Lower lobe of right lung (tissue), 2 donors: ENCODE measurements around the gene HBG2. TPM values are rescaled to one million over a fixed set of nuclear protein-coding genes. Genes with fewer than 3 reads are reported as not detected.

ENCODE experiments used
- ATAC-seq, 2 donors: fragments of 200-7000 bp; cut with Tn5 transposase; one replicate each; pipeline ENCODE4 v1.9.1; 2020 to 2022; ENCODE audit warnings: mild to moderate bottlenecking in 2 of 2, moderate library complexity in 2 of 2
- DNase-seq: peaks from one replicate; pipeline ENCODE4 v3.0.0-alpha.2; 2020
- H3K27ac ChIP-seq: fragments of 200-600 bp; one replicate; pipeline ENCODE4 v1.8.0; 2022
- H3K27me3 ChIP-seq: fragments of 200-600 bp; one replicate; pipeline ENCODE4 v1.8.0; 2022; ENCODE audit warnings: low read depth
- H3K36me3 ChIP-seq: fragments of 200-600 bp; one replicate; pipeline ENCODE4 v1.8.0; 2022; ENCODE audit warnings: mild to moderate bottlenecking
- H3K4me1 ChIP-seq: fragments of 200-600 bp; one replicate; pipeline ENCODE4 v1.8.0; 2022
- H3K4me3 ChIP-seq: fragments of 200-600 bp; one replicate; pipeline ENCODE4 v1.8.0; 2022; ENCODE audit warnings: mild to moderate bottlenecking
- H3K9me3 ChIP-seq: fragments of 200-600 bp; one replicate; pipeline ENCODE4 v1.8.0; 2022
- intact Hi-C: fragments of 100-400 bp; cut with DNase I; formaldehyde crosslinking; loops from one replicate; pipeline ENCODE4 v1.11.0; 2022
- total RNA-seq: library from RNA; stranded (reverse); fragmentation: NEBNext Ultra II Directional; extraction: Animal tissue kit (Norgen Biotek cat#: 25700); gene quantifications from one replicate; pipeline ENCODE4 v1.2.1, GENCODE V29; 2021
- TF ChIP-seq, protein P1 (sequence below): fragments of 200-600 bp; IDR thresholded peaks from one replicate; pipeline ENCODE4 v1.8.0; 2022; ENCODE audit warnings: antibody characterized with exemption, mild to moderate bottlenecking
- donor health status: DM: no; HTN: yes; CAD: no; lungs with severe emphysema.

The HBG2 gene
- total RNA-seq, 1 donor from 2014 or later: 0.89 TPM

DNA sequence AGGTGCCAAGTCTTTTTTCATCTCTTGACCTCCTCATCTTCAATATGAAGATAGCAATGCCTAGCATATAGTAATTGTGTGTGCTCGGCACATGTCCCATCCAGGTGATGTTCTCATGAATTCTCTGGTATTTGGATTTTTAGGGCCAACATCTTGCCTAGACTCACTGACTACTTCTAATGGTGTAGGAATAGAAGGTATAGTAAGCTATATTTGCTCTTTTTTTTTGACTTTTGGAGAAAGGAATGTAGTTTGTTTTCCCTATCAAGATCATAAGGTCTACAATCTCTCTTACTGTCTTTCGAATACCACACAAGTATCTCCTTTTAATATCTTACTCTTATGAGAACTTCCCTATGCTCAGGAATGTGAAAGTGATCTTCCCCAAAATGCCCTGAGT lies 23.5 kb downstream of the HBG2 start:
- no peak overlapping the region for H3K4me3 ChIP-seq
- H3K9me3 ChIP-seq: no peaks in the 10 kb centered on the region
- no peaks in the 10 kb centered on the region for H3K27me3 ChIP-seq
- TF ChIP-seq, protein P1, sequence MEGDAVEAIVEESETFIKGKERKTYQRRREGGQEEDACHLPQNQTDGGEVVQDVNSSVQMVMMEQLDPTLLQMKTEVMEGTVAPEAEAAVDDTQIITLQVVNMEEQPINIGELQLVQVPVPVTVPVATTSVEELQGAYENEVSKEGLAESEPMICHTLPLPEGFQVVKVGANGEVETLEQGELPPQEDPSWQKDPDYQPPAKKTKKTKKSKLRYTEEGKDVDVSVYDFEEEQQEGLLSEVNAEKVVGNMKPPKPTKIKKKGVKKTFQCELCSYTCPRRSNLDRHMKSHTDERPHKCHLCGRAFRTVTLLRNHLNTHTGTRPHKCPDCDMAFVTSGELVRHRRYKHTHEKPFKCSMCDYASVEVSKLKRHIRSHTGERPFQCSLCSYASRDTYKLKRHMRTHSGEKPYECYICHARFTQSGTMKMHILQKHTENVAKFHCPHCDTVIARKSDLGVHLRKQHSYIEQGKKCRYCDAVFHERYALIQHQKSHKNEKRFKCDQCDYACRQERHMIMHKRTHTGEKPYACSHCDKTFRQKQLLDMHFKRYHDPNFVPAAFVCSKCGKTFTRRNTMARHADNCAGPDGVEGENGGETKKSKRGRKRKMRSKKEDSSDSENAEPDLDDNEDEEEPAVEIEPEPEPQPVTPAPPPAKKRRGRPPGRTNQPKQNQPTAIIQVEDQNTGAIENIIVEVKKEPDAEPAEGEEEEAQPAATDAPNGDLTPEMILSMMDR: no peak
- intact Hi-C loops: no loop called here
- no peak overlapping the region for H3K27ac ChIP-seq
- ATAC-seq (no peak), DNase-seq (no peak)
- H3K36me3 ChIP-seq: no peaks in the 10 kb centered on the region
- H3K4me1 ChIP-seq: no peaks in the 10 kb centered on the region

DNA sequence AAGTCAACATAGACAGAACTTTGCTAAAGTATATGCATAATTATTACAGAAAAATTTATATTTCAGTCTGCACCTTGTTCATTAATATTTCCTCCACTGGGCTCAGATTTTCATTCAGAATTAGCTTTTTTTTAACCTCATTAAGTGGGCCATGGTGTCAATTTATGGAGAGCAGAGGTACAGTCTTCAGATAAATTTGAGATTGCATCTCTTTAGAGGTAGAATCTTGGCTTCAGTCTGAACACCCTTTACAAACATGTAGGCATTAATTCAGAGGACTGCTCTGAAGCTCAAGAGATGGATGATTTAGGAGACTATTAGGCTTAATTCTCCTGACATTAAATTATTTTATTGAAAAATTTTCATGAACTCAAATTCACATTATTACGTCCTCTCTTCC lies 24.3 kb downstream of the HBG2 start:
- Histone ChIP-seq H3K27me3 (no peaks in the 10 kb centered on the region), H3K27ac (no peak overlapping the region), H3K36me3 (no peaks in the 10 kb centered on the region), H3K4me3 (no peak overlapping the region), H3K9me3 (no peaks in the 10 kb centered on the region), H3K4me1 (no peaks in the 10 kb centered on the region)
- DNase-seq (no peak), ATAC-seq (no peak)
- TF ChIP-seq, protein P1: no peak
- intact Hi-C loops: no loop called here

DNA sequence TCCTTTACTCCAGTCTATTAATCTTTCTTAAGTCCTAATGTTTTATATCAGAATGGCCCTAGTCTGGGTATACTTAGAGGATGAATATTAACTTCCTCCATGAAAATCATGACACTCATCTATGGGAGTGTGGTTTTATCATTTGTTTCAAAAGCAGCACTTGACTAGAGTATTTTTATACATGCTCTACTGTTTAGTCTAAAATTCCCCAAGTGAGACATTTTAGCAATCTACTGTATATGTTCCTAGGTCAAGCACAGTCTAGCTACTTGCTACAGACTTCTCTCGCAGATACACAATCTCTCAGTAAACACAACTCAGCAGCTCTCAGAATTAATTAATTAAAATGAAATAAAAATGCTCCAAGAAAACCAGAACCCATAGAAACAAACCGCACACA lies 24.8 kb downstream of the HBG2 start:
- Histone ChIP-seq H3K27me3 (no peaks in the 10 kb centered on the region), H3K4me1 (no peaks in the 10 kb centered on the region), H3K27ac (no peak overlapping the region), H3K36me3 (no peaks in the 10 kb centered on the region), H3K9me3 (no peaks in the 10 kb centered on the region), H3K4me3 (no peak overlapping the region)
- DNase-seq (no peak), ATAC-seq (no peak)
- TF ChIP-seq, protein P1: no peak
- intact Hi-C loops: no loop called here

DNA sequence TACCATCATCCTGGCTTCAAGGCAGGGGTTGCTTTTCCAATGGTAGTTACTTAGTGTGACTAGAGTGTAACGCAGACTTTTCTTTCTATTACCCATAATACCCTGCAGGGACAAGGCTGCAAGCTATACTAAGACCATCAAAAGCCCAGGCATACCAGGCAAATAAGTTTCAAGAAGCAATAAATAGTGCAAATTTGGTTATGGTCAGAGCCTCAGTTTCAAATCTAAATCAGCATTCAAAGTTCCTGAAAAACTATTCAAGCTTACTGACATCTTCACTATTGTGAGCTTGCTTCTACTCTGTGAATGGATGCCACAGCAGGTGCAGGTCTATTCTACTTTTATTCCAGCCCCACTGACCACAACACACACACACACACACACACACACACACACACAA lies 25.2 kb downstream of the HBG2 start:
- no peak overlapping the region for H3K4me3 ChIP-seq
- ATAC-seq: no peak
- H3K36me3 ChIP-seq: no peaks in the 10 kb centered on the region
- H3K4me1 ChIP-seq: no peaks in the 10 kb centered on the region
- intact Hi-C loops: no loop called here
- no peaks in the 10 kb centered on the region for H3K9me3 ChIP-seq
- H3K27ac ChIP-seq: no peak overlapping the region
- no peak for DNase-seq
- TF ChIP-seq, protein P1: no peak
- H3K27me3 ChIP-seq: no peaks in the 10 kb centered on the region

DNA sequence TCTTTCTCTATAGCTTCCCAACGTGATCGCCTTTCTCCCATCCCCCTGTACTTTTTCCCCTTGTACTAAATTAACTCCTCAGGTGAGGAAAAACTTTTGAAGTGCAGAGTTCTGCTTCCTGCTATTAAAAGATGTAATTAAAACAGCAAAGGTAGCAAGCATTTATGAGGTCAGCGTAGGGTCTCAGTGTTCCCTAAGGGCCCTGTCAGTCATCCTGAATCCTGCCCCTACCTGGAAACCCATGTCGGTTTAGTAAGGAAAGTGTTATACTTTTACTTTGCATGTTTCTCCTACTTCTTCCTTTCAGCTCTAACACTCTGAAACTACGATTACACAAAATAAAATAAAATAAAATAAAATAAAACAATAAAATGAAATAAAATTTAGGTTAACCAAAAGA lies 26.5 kb downstream of the HBG2 start:
- intact Hi-C loops: no loop called here
- H3K27ac ChIP-seq: no peak overlapping the region
- no peaks in the 10 kb centered on the region for H3K4me1 ChIP-seq
- H3K9me3 ChIP-seq: no peaks in the 10 kb centered on the region
- H3K4me3 ChIP-seq: no peak overlapping the region
- ATAC-seq (no peak), DNase-seq (no peak)
- TF ChIP-seq, protein P1: no peak
- H3K36me3 ChIP-seq: no peaks in the 10 kb centered on the region
- H3K27me3 ChIP-seq: no peaks in the 10 kb centered on the region

DNA sequence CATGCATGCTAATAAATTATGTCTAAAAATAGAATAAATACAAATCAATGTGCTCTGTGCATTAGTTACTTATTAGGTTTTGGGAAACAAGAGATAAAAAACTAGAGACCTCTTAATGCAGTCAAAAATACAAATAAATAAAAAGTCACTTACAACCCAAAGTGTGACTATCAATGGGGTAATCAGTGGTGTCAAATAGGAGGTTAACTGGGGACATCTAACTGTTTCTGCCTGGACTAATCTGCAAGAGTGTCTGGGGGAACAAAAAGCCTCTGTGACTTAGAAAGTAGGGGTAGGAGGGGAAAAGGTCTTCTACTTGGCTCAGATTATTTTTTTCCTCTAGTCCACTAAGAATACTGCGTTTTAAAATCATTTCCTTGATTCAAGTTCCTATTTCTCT lies 26.9 kb downstream of the HBG2 start:
- H3K36me3 ChIP-seq: no peaks in the 10 kb centered on the region
- DNase-seq: no peak
- H3K4me3 ChIP-seq: no peak overlapping the region
- H3K9me3 ChIP-seq: no peaks in the 10 kb centered on the region
- intact Hi-C loops: no loop called here
- no peak for ATAC-seq
- no peak overlapping the region for H3K27ac ChIP-seq
- no peaks in the 10 kb centered on the region for H3K4me1 ChIP-seq
- TF ChIP-seq, protein P1: no peak
- H3K27me3 ChIP-seq: no peaks in the 10 kb centered on the region
